K562 (cell line): ENCODE measurements around the gene C2CD2. TPM values are rescaled to one million over a fixed set of nuclear protein-coding genes. Genes with fewer than 3 reads are reported as not detected.
A peak's percentile ranks its signal among the peaks of the same experiment; 100 is the strongest.

Experiments
- CHD2 ChIP-seq: IDR thresholded peaks from 2 replicates; pipeline ENCODE4 v1.6.1; 2011; ENCODE audit warnings: low read depth, low read length
- CREB1 ChIP-seq, 2 experiments: sonication (generic) in 1 of 2; formaldehyde crosslinking in 1 of 2; IDR thresholded peaks; 2 replicates each; pipeline versions ENCODE4 v1.6.1 to v1.8.0; 2012 to 2022; ENCODE audit warnings: inconsistent platforms in 1 of 2, mild to moderate bottlenecking in 1 of 2, missing genetic modification reagents in 1 of 2, moderate library complexity in 1 of 2
- E2F3 ChIP-seq: fragments of 250-450 bp; sonication (Bioruptor Pico); IDR thresholded peaks from 2 replicates; pipeline ENCODE4 v1.4.0; 2020; ENCODE audit warnings: mild to moderate bottlenecking
- FUS ChIP-seq: fragments of 200-400 bp; formaldehyde crosslinking; optimal IDR thresholded peaks from 2 replicates; pipeline ENCODE3; 2017; ENCODE audit warnings: low read depth, low read length
- HCFC1 ChIP-seq: IDR thresholded peaks from 2 replicates; pipeline ENCODE4 v1.6.1; 2012; ENCODE audit warnings: low read depth, low read length, improper control_type of control experiment
- HDAC1 ChIP-seq, 2 experiments: fragments of 450-650 bp; IDR thresholded peaks; 2 replicates each; pipeline ENCODE4 v1.6.1; 2016 to 2017; ENCODE audit warnings: inconsistent platforms in 1 of 2, mild to moderate bottlenecking in 1 of 2, moderate library complexity in 1 of 2
- HSF4 ChIP-seq: fragments of 250-450 bp; sonication (Bioruptor Pico); IDR thresholded peaks from 2 replicates; pipeline ENCODE4 v2.1.2; 2022; ENCODE audit warnings: mild to moderate bottlenecking, moderate library complexity, borderline replicate concordance
- JUN ChIP-seq, 2 experiments: sonication (generic) in 1 of 2; formaldehyde crosslinking in 1 of 2; IDR thresholded peaks; 2 replicates each; pipeline versions ENCODE4 v1.6.1 to v1.8.0; 2012 to 2022; ENCODE audit warnings: borderline replicate concordance in 2 of 2, mild to moderate bottlenecking in 2 of 2, improper control_type of control experiment in 1 of 2, low read depth in 1 of 2, low read length in 1 of 2, missing genetic modification reagents in 1 of 2
- MAFK ChIP-seq: IDR thresholded peaks from 2 replicates; pipeline ENCODE4 v1.6.1; 2011; ENCODE audit warnings: low read length, improper control_type of control experiment
- NUFIP1 ChIP-seq: fragments of 450-650 bp; IDR thresholded peaks from 2 replicates; pipeline ENCODE4 v1.6.1; 2018; ENCODE audit not compliant: partially characterized antibody
- POLR2G ChIP-seq: fragments of 200-400 bp; formaldehyde crosslinking; IDR thresholded peaks from 2 replicates; pipeline ENCODE4 v1.6.1; 2017; ENCODE audit warnings: low read depth, mild to moderate bottlenecking, antibody characterized with exemption, low read length, moderate library complexity
- SETDB1 ChIP-seq: IDR thresholded peaks from one replicate; pipeline ENCODE4 v1.6.1; 2012; ENCODE audit warnings: low read length, control low read depth, inconsistent platforms
- SUPT5H ChIP-seq: fragments of 450-650 bp; IDR thresholded peaks from 2 replicates; pipeline ENCODE4 v1.6.1; 2016
- TCFL5 ChIP-seq: fragments of 250-450 bp; sonication (Bioruptor Pico); conservative IDR thresholded peaks from 2 replicates; pipeline ENCODE4 v1.6.1; 2021; ENCODE audit warnings: mild to moderate bottlenecking, moderate library complexity, matching md5 sums
- TEAD2 ChIP-seq: fragments of 450-650 bp; IDR thresholded peaks from 2 replicates; pipeline ENCODE4 v1.6.1; 2016; ENCODE audit warnings: missing genetic modification characterization, control low read depth, missing compliant biosample characterization
- ZNF354B ChIP-seq: fragments of 250-450 bp; sonication (Bioruptor Pico); IDR thresholded peaks from 2 replicates; pipeline ENCODE4 v1.4.0; 2020
- ZNF507 ChIP-seq: conservative IDR thresholded peaks from 2 replicates; pipeline ENCODE4 v1.6.1; 2017; ENCODE audit warnings: missing genetic modification characterization, missing compliant biosample characterization
- polyA plus RNA-seq, 8 experiments: library from polyadenylated mRNA; depleted of rRNA in 4 of 8; stranded (reverse) in 5 of 8; unstranded in 3 of 8; fragments of >200 nt; fragmentation: Nextera tagmentation in 2 of 8; fragmentation: Illumina TruSeq in 1 of 8; extraction: Ambion mirVana in 2 of 8; extraction: Trizol in 1 of 8; gene quantifications; 2 replicates each; pipeline versions ENCODE4 v1.2.1 to v1.2.3, GENCODE V29; 2011 to 2014; ENCODE audit warnings: inconsistent platforms in 1 of 8, missing spikeins in 1 of 8
- total RNA-seq, 7 experiments: library from RNA; depleted of rRNA in 6 of 7; stranded (reverse); fragments of >200 nt in 6 of 7; fragmentation: Illumina TruSeq in 2 of 7; extraction: Trizol in 2 of 7; gene quantifications; 2 replicates each; pipeline versions ENCODE4 v1.2.1 to v1.2.3, GENCODE V29; 2011 to 2021; ENCODE audit warnings: low replicate concordance in 1 of 7
- TF ChIP-seq, protein P1 (sequence below): sonication (generic); formaldehyde crosslinking; IDR thresholded peaks from 2 replicates; pipeline ENCODE4 v1.8.1; 2023; ENCODE audit warnings: mild to moderate bottlenecking, missing genetic modification reagents
- TF ChIP-seq, protein P2 (sequence below): fragments of 450-650 bp; IDR thresholded peaks from 2 replicates; pipeline ENCODE4 v1.6.1; 2016; ENCODE audit warnings: antibody characterized with exemption
- TF ChIP-seq, protein P3 (sequence below): fragments of 450-650 bp; formaldehyde crosslinking; IDR thresholded peaks from 2 replicates; pipeline ENCODE4 v1.4.0; 2022; ENCODE audit warnings: missing genetic modification characterization
- TF ChIP-seq, protein P4 (sequence below), 2 experiments: IDR thresholded peaks; 2 replicates each; pipeline ENCODE4 v1.6.1; 2011; ENCODE audit warnings: borderline replicate concordance in 1 of 2, control low read depth in 1 of 2, low read depth in 1 of 2, low read length in 1 of 2, mild to moderate bottlenecking in 1 of 2, mixed read lengths in 1 of 2, moderate library complexity in 1 of 2; ENCODE audit not compliant: insufficient read depth in 1 of 2, insufficient read length in 1 of 2, poor library complexity in 1 of 2, severe bottlenecking in 1 of 2; ENCODE audit errors: extremely low read depth in 1 of 2

The C2CD2 gene
- total and polyA plus RNA-seq, 9 of the 15 experiments (the other 6 are each of a cell fraction or from before 2014, with no cell fraction given) = 1.3 to 21.6 (median 12.1) TPM

DNA sequence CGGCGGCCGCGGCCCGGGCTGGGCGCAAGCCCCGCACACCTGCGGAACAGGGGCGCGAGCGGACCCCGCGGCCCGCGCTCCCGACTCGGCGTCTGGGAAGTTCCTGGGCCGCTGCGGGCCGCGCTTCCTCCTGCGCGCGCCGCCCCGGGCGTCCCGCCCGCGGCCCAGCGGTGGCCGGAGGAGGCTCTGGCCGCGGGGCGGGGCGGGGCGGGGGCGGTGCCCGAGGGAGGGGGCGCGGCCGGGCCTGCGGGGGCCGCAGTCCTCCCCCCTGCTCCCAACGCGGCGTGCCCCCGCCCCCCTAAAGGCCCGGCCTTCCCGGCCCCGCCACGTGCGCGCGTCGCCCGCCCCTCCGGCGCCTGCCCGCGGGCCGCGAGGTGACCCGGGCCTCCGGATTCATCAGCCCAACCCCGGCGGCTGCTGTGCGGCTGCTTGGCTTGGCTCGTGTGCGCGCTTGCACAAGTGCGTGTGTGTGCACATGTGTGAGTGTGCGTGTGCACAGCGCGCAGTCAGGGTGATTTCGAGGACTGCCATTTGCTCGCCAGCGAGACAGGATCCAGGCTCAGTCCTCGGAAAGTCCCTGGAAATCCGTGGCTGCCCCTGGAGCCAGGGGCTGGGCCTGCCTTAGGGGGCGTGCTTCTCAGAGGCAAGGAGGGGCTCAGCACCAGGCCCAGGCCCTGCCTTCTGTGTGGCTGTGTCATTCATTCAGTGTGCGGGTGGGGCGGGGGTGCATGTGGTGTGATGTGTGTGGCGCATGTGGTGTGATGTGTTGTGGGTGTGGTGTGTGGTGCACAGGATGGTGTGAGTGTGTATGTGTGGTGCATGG, at the start of gene C2CD2 (continued):
- TF ChIP-seq HCFC1 = 0 out of 2 replicates have a peak, but pooled peaks have one; percentile 6
- TF ChIP-seq ZNF354B (CRISPR knock-in tag) = no peak
- peak; percentile 67; the same call in 1 of the 2 replicates for TF ChIP-seq E2F3 (CRISPR knock-in tag)
- no peak for TF ChIP-seq TCFL5 (CRISPR knock-in tag)
- peak in 1 of 2 experiments; percentile 78; a peak in 1 of 4 replicates for TF ChIP-seq HDAC1 (IDR thresholded peaks at IDR 0.05)
- TF ChIP-seq NUFIP1 = no peak
- no peak for TF ChIP-seq SETDB1
- TF ChIP-seq, protein P1, sequence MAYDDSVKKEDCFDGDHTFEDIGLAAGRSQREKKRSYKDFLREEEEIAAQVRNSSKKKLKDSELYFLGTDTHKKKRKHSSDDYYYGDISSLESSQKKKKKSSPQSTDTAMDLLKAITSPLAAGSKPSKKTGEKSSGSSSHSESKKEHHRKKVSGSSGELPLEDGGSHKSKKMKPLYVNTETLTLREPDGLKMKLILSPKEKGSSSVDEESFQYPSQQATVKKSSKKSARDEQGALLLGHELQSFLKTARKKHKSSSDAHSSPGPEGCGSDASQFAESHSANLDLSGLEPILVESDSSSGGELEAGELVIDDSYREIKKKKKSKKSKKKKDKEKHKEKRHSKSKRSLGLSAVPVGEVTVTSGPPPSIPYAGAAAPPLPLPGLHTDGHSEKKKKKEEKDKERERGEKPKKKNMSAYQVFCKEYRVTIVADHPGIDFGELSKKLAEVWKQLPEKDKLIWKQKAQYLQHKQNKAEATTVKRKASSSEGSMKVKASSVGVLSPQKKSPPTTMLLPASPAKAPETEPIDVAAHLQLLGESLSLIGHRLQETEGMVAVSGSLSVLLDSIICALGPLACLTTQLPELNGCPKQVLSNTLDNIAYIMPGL = peak; percentile 77; the same call in 1 of the 2 replicates
- TF ChIP-seq, protein P2, sequence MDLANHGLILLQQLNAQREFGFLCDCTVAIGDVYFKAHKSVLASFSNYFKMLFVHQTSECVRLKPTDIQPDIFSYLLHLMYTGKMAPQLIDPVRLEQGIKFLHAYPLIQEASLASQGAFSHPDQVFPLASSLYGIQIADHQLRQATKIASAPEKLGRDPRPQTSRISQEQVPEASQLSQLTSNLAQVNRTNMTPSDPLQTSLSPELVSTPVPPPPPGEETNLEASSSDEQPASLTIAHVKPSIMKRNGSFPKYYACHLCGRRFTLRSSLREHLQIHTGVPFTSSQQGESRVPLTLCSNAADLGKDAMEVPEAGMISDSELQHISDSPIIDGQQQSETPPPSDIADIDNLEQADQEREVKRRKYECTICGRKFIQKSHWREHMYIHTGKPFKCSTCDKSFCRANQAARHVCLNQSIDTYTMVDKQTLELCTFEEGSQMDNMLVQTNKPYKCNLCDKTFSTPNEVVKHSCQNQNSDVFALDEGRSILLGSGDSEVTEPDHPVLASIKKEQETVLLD = peak; percentile 80
- TF ChIP-seq MAFK = no peak
- no peak for TF ChIP-seq HSF4
- peak; percentile 33; the same call in 1 of the 2 replicates for TF ChIP-seq CREB1 (IDR thresholded peaks at IDR 0.05)
- no peak for TF ChIP-seq CREB1 (CRISPR knock-in tag; IDR thresholded peaks at IDR 0.05)
- no peak for TF ChIP-seq TEAD2 (tag)
- TF ChIP-seq JUN (IDR thresholded peaks at IDR 0.05; ENCODE audit: borderline replicate concordance, low read depth, low read length) = no peak
- TF ChIP-seq JUN (CRISPR knock-in tag; IDR thresholded peaks at IDR 0.05; ENCODE audit: borderline replicate concordance) = no peak
- TF ChIP-seq CHD2 = 0 out of 2 replicates have a peak, but pooled peaks have one; percentile 17
- TF ChIP-seq SUPT5H = no peak
- no peak for TF ChIP-seq ZNF507 (tag)
- TF ChIP-seq FUS = no peak
- TF ChIP-seq, protein P3, sequence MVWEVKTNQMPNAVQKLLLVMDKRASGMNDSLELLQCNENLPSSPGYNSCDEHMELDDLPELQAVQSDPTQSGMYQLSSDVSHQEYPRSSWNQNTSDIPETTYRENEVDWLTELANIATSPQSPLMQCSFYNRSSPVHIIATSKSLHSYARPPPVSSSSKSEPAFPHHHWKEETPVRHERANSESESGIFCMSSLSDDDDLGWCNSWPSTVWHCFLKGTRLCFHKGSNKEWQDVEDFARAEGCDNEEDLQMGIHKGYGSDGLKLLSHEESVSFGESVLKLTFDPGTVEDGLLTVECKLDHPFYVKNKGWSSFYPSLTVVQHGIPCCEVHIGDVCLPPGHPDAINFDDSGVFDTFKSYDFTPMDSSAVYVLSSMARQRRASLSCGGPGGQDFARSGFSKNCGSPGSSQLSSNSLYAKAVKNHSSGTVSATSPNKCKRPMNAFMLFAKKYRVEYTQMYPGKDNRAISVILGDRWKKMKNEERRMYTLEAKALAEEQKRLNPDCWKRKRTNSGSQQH = no peak
- TF ChIP-seq, protein P4, sequence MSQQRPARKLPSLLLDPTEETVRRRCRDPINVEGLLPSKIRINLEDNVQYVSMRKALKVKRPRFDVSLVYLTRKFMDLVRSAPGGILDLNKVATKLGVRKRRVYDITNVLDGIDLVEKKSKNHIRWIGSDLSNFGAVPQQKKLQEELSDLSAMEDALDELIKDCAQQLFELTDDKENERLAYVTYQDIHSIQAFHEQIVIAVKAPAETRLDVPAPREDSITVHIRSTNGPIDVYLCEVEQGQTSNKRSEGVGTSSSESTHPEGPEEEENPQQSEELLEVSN (IDR thresholded peaks at IDR 0.05; ENCODE audit: borderline replicate concordance in 1 of 2, extremely low read depth in 1 of 2, insufficient read depth in 1 of 2, insufficient read length in 1 of 2, low read depth in 1 of 2, low read length in 1 of 2, poor library complexity in 1 of 2, severe bottlenecking in 1 of 2) = peak; percentile 93 to 99
- TF ChIP-seq POLR2G = peak; percentile 83
